Islet precursor cell (in vitro differentiated cells): Measurements from ENCODE around the gene KANK4.

ENCODE experiments used
- DNase-seq: peaks from one replicate; pipeline ENCODE4 v3.0.0-alpha.2; 2018

KANK4 gene

GRCh38 chr1:62318756-62319544 lies at the start of gene KANK4:
Gene KANK4 (minus strand): TSS chr1:62319434. CDS start chr1:62281564, 37,870 bp downstream.
- peak; percentile 77 for DNase-seq

- DNase-seq: no peak
Measured at GRCh38 chr1:62368989-62369388, 49.8 kb upstream of the KANK4 start.

DNA sequence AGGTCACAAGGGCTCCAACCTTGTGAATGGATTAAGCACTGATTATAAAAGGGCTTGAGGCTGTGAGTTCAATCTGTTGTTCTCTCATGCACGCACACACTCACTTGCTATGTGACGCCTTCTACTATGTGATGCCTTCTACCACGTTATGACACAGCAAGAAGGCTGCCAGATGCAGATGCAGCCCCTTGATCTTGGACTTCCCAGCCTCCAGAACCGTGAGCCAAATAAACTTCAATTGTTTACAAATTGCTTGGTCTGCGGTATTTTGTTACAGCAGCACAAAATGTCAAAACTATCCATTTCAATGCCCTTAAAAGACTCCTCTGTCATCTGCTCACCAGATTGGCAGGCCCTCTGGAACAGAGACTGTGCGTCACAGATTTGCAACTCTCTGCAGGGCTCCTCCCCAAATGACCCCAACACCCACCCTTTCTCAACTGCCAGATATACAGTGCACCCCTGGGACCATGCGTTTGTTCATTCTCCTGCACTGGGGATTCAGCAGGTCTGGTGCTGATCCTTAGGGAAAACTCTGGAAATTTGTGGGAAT lies 47.8 kb upstream of the KANK4 start:
- no peak for DNase-seq

DNA sequence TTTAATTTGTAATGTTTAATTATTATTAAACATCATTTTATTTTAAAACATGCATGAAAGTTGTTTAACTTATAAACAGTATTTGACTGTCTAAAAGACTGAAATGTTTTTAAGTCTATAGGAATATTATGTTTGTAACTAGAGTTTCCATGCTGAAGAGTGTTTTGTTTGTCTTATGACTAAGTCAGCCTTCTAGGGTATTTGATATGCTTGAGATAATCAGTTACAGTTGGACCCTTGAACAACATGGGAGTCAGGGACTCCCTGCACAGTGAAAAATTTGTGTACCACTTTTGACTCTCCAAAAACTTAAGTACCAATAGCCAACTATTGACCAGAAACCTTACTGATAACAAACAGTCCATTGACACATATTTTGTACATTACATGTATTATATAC lies 45.5 kb upstream of the KANK4 start:
- DNase-seq: no peak

- DNase-seq: no peak
Measured at GRCh38 chr1:62362926-62363325, 43.7 kb upstream of the KANK4 start.

DNA sequence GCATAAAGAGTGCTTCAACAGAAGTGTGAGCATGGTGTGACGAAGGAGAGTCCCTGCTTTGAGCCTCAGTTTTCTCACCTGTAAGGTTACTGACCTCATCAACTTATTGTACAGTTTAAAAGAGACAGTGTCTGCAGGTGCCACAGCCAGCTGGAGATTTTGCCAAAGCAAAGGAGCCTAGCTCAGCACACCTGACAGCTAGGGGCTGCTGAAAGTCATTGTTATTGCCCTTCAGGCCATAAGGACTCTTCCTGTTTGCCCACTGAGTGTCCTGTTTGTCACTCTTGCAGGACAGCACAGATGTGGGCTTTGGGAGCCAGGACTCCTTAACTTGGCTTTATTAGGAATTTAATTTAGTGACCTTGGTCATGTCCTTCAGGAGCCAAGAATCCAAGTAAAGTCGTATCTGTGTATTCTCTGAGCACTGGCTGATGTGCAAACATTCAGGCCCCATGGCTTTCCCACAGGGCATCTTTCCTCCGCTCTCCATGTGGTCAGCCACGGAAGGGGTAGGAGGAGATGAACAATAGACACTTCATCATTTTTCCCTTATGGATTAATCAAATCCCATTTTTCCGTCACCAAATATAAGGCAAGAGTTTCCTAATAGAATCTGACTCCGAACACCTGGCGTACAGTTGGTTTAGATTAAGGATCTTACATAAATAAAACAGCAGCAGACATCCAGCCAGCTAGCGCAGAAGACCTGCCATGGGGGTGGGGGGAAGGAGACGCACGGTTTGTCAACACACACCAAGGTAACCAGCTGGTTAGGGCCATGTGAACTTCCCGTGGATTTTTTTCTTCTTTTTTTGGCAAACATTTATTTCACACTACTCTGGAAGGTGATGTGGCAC lies 43.1 kb upstream of the KANK4 start:
- peak; percentile 35 for DNase-seq

GRCh38 chr1:62361431-62361830 lies 42.2 kb upstream of the KANK4 start:
- DNase-seq: peak; percentile 46

GRCh38 chr1:62358665-62359373 lies 39.6 kb upstream of the KANK4 start:
- peak; percentile 43 for DNase-seq

DNA sequence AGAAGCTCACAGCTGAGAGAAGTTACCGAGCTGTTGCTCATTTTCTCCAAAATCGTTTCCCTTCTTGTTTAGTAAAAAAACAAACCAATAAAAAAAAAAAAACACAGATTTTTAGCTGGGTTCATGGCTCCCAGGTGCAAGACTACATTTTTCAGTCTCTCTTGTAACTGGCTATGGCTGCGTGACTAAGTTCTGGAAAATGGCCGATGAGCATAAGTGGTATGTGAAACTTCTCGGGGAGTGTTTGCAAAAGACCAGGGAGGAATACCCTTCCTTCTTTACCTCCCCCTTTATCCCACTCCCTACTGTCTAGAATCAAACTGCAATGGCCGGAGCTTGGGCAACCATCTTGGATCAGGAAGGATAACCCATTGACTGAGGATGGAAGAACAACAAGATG lies 38.7 kb upstream of the KANK4 start:
- no peak for DNase-seq

DNA sequence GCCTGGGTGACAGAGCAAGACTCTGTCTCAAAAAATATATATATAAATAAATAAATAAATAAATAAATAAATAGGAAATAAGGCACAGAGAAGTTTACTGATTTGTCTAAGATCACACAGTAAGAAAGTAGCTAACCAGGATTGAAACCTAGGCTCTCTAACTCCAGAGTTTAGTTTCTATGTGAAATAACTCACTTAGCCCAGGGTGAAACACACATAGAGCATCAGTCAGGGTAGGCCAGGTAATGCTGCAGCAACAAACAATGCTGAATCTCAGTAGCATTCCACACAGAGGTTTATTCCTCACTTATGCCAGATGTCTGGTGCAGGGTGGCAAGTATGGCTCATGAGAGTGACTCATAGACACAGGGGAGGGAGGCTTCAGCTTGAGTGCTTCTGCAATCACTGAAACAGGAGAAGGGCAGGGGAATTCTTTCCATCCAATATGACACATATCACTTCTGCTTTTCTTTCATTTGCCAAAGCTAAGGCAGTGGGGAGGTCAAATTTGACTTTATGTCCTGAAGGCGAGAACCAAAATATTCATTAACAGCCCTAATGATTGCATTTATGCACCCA lies 37.1 kb upstream of the KANK4 start:
- peak; percentile 86 for DNase-seq

- peak; percentile 65 for DNase-seq
Measured at GRCh38 chr1:62355095-62355494, 35.9 kb upstream of the KANK4 start.

DNA sequence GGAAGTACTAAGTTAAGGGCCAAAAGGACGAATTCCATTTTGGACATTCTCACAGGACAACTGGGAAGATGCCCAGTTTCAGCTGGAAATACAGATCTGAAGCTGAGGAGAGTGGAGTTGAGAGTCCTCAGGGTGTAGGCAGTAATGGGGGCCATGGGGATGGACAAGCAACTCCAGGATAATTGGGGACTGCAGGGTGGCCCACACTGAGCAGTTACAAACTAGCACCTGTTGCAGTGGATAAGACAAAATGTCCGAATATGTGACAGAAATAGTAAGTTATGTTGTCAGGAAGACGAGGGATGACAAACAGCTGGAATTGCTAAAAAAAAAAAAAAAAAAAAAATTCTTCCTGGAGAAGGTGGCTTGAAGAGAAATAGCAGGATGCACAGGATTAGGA lies 34.6 kb upstream of the KANK4 start:
- no peak for DNase-seq

- no peak for DNase-seq
Measured at GRCh38 chr1:62352387-62352786, 33.2 kb upstream of the KANK4 start.

DNA sequence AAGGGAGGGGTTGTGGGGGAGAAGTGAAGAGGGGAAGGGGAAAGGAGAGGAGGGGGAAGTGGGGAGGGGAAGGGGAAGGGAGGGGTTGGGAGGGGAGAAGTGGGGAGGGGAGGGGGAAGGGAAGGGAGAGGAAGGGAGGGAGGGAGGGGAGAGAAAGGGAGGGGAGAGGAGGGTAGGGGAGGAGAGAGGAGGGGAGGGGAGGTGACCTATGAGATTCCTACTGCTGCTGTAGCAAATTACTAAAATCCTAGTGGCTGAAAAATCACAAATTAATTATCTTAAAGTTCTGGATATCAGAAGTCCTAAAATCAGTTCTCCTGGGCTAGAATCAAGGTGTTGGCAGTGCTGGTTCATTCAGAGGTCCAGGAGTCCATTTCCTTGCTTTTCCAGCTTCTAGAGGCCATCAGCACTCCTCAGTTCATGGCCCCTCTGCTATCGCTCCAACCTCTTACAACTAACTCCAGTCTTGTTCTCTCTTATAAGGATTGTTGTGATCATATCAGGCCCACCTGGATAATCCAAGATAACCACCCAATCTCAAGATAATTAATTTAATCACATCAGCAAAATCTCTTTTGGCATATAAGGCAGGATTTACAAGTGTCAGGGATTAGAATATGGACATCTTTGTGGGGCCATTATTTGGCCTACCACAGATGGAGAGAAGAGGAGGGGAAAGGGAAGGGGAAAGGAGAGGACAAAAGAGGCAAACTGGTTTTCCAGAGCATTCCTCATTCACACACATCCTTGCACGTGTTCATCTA lies 30.4 kb upstream of the KANK4 start:
- DNase-seq: no peak

DNA sequence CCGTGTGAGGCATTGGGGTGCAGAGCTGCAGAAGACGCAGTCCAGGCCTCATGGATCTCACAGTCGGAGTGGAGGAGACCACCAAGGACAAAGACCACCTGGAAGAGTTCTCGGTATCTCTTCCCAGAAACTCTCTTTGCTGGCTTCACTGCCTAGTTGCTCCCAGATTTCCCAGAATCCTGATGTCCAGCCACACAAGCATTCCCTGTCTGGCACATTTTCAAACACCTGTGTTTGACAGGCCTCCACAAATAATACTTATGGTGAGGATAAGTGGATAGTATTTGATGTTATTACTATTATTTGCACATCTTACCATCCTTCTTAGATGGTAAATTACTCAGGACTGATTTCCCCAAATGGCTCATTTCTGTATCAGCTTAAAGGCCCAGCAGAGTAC lies 27.7 kb upstream of the KANK4 start:
- no peak for DNase-seq

GRCh38 chr1:62343911-62344310 lies 24.7 kb upstream of the KANK4 start:
- no peak for DNase-seq

DNA sequence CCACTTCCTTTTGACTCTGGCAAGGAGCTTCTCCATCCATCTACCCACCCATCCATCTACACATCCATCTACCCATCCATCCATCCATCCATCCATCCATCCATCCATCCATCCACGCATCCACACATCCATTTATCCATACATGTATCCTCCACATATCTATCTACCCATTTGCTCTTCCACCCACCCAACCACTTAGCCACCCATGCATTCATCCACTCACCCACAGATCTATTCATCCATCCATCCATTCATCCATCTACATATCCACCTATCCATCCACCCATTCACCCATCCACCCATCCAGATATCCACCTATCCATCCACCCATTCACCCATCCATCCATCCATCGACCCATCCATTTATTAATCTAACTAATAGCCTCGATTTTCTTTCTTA lies 23.0 kb upstream of the KANK4 start:
- DNase-seq: no peak

DNA sequence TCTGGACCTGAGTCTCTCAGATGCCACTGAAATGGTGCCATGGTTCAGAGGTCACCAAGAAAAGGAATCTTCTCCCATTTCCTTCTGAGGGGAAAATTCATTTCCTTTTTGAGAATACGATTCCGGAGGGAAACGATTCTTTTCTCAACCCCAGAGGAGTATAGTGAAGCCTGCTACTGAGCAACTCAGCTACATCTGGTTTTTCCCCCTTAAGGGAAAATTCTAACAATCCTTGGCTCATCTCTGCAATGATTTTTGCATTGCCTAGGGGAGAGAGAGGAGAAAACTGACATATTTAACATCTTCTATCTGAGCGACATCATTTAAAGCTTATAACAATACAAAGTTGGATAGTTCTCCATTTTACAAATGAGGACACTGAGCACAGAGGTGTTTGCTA lies 22.4 kb upstream of the KANK4 start:
- no peak for DNase-seq

DNA sequence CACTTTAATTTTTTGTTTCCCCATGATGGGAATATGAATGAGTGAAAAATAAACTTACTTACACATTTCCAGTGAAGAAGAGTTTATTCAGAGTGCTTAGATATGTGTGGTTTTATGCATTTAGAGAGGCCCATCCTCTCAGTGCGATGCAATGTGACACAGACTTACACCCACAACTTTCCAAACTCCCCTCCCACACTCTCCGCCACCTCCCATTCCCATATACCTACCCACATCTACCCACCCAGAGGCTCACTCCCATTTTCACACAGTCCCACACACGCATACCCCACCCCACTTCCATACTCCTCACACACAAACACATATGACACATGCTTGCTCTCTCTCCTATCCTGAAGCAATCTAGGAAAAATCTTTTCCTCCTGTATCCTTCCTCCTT lies 21.9 kb upstream of the KANK4 start:
- no peak for DNase-seq

DNA sequence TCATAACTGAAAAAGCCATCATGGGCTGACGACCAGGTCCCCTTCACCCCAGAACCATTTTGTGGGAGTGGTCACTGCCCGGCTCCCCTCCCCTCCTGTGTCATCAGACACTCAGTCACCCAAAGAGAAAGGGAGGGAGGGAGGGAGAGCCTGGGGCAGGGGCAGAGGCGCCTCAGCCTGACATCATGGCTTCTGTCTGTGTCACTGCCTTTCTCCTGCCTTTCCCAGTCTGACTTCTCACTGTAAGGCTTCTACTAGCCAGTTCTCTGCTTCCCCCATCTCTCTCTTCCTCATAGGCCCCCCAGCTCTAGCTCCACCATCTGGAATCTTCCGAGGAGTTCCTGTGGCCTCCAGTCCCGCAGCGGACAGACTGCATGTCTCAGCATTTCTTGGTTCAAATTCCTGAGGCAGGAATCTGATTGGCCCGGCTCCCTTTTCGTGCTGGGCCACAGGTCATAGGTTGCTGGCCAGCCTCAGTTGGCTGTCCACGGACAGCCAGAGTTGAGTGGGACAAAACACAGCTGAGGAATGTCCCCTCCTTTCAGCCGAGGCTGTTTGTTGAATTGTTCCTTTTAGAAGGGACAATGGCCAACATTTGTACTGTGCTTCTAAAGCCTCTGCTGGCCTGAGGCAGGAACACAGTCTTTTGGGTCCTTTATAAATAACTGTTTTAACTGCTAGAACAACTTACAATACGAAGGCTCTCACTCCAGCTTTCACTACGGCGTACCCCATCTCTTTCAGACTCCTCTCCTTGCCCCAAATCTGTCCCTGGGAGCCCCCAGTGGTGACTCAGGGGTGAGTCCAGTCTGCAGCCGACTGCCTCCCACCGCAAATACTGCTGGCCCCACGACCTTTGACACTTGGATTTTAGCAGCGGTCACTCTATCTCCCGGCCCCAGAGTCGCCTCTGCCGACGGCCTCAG lies 18.7 kb upstream of the KANK4 start:
- peak; percentile 72 for DNase-seq
